ENCODE measurements around the gene COP1. TPM values are rescaled to one million over a fixed set of nuclear protein-coding genes. Genes with fewer than 3 reads are reported as not detected.

COP1 gene
- total RNA-seq, 1 donor, result 64.8 TPM

DNA sequence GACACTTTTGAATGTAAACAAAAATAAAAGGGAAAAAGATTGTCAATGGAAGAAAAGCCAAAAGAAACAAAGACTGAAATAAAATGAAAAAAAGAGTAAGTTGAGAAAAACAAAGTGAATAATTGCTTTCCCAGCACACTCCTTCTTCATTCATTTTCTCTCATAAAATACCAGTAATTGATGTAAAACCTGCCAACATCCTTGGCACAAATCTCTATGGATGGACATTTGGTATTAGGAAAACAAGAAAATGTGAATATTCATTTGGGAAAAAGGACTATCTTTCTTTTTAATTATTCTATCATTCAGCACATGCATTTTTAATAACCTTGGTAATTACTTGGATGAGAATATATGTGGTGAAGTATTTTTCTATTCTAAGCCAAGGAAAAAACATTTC is 259.3 kb downstream of the COP1 start:
- Histone ChIP-seq H3K79me2 (ENCODE audit: insufficient read depth, low read length) (no peaks in the 10 kb centered on the region), H4K20me1 (ENCODE audit: insufficient read depth, low read length) (no peaks in the 10 kb centered on the region), H3K4me3 (ENCODE audit: insufficient read depth, low read length) (no peak overlapping the region), H3K4me1 (ENCODE audit: insufficient read depth, low read length) (no peaks in the 10 kb centered on the region), H3K4me2 (ENCODE audit: insufficient read depth, low read length) (no peak overlapping the region), H3K36me3 (ENCODE audit: insufficient read depth, low read length) (peaks cover 4% of the 10 kb centered on the region), H3K27ac (ENCODE audit: low read depth, low read length) (no peak overlapping the region), H3K9me3 (ENCODE audit: low read depth, low read length) (no peaks in the 10 kb centered on the region), H2AFZ (ENCODE audit: low read length) (no peak overlapping the region), H3K27me3 (ENCODE audit: insufficient read depth, low read length) (no peaks in the 10 kb centered on the region)
- no peak for DNase-seq (ENCODE audit: insufficient read length, low spot score, missing footprints)
- TF ChIP-seq, protein P1, sequence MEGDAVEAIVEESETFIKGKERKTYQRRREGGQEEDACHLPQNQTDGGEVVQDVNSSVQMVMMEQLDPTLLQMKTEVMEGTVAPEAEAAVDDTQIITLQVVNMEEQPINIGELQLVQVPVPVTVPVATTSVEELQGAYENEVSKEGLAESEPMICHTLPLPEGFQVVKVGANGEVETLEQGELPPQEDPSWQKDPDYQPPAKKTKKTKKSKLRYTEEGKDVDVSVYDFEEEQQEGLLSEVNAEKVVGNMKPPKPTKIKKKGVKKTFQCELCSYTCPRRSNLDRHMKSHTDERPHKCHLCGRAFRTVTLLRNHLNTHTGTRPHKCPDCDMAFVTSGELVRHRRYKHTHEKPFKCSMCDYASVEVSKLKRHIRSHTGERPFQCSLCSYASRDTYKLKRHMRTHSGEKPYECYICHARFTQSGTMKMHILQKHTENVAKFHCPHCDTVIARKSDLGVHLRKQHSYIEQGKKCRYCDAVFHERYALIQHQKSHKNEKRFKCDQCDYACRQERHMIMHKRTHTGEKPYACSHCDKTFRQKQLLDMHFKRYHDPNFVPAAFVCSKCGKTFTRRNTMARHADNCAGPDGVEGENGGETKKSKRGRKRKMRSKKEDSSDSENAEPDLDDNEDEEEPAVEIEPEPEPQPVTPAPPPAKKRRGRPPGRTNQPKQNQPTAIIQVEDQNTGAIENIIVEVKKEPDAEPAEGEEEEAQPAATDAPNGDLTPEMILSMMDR (IDR thresholded peaks at IDR 0.05; ENCODE audit: extremely low read depth, low read depth, low read length), result no peak

DNA sequence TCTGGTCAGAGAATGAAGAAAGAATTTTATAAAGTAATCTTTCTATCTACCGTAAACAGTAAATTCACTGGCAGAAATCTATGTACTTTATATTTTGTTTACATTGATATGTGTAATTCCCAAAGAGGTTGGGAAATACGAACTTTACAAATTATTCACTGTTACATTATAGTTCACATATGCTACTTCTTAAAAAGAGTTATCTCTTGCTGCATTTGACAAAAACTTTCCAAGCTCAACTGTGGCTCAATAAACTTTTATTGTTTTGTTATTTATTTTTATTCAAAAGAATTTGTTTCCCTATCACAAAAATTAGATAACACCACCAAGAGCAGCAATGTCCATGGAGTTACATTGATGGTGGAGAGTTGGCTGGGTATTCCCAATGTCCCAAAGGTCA is 262.5 kb downstream of the COP1 start:
- Histone ChIP-seq H3K4me3 (ENCODE audit: insufficient read depth, low read length) (no peak overlapping the region), H3K4me2 (ENCODE audit: insufficient read depth, low read length) (no peak overlapping the region), H3K36me3 (ENCODE audit: insufficient read depth, low read length) (peaks cover 5% of the 10 kb centered on the region), H2AFZ (ENCODE audit: low read length) (no peak overlapping the region), H3K27me3 (ENCODE audit: insufficient read depth, low read length) (no peaks in the 10 kb centered on the region), H3K27ac (ENCODE audit: low read depth, low read length) (no peak overlapping the region), H3K9me3 (ENCODE audit: low read depth, low read length) (no peaks in the 10 kb centered on the region), H3K4me1 (ENCODE audit: insufficient read depth, low read length) (no peaks in the 10 kb centered on the region), H4K20me1 (ENCODE audit: insufficient read depth, low read length) (no peaks in the 10 kb centered on the region), H3K79me2 (ENCODE audit: insufficient read depth, low read length) (no peaks in the 10 kb centered on the region)
- TF ChIP-seq, protein P1 (IDR thresholded peaks at IDR 0.05; ENCODE audit: extremely low read depth, low read depth, low read length), result no peak
- no peak for DNase-seq (ENCODE audit: insufficient read length, low spot score, missing footprints)

DNA sequence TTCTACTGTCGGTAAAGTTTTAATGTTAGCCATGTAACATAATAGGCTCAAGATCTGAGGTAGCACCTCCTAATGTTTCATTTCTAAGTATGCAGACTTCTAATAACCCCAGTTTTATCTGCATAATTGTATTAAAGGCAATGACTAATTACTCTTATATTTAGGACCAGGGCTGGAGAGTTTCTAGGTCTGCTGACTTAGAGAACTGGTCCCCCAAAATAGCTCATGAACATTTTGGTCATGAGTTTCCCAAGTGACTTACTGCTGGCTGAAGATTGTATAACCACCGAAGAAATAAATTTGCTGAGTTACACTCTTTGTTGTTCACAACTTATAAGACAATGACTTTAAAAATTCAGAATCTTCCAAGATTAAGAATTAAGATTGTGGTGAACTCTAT is 265.9 kb downstream of the COP1 start:
- H4K20me1 ChIP-seq (ENCODE audit: insufficient read depth, low read length), result no peaks in the 10 kb centered on the region
- no peak overlapping the region for H3K4me2 ChIP-seq (ENCODE audit: insufficient read depth, low read length)
- no peak overlapping the region for H2AFZ ChIP-seq (ENCODE audit: low read length)
- no peaks in the 10 kb centered on the region for H3K9me3 ChIP-seq (ENCODE audit: low read depth, low read length)
- H3K4me1 ChIP-seq (ENCODE audit: insufficient read depth, low read length), result no peaks in the 10 kb centered on the region
- no peaks in the 10 kb centered on the region for H3K27me3 ChIP-seq (ENCODE audit: insufficient read depth, low read length)
- H3K4me3 ChIP-seq (ENCODE audit: insufficient read depth, low read length), result no peak overlapping the region
- TF ChIP-seq, protein P1 (IDR thresholded peaks at IDR 0.05; ENCODE audit: extremely low read depth, low read depth, low read length), result no peak
- peaks cover 3% of the 10 kb centered on the region for H3K36me3 ChIP-seq (ENCODE audit: insufficient read depth, low read length)
- no peaks in the 10 kb centered on the region for H3K79me2 ChIP-seq (ENCODE audit: insufficient read depth, low read length)
- no peak for DNase-seq (ENCODE audit: insufficient read length, low spot score, missing footprints)
- no peak overlapping the region for H3K27ac ChIP-seq (ENCODE audit: low read depth, low read length)

- Histone ChIP-seq H3K36me3 (ENCODE audit: insufficient read depth, low read length) (peaks cover 3% of the 10 kb centered on the region), H3K9me3 (ENCODE audit: low read depth, low read length) (no peaks in the 10 kb centered on the region), H3K79me2 (ENCODE audit: insufficient read depth, low read length) (no peaks in the 10 kb centered on the region), H3K4me2 (ENCODE audit: insufficient read depth, low read length) (no peak overlapping the region), H3K4me3 (ENCODE audit: insufficient read depth, low read length) (no peak overlapping the region), H3K4me1 (ENCODE audit: insufficient read depth, low read length) (no peaks in the 10 kb centered on the region), H3K27me3 (ENCODE audit: insufficient read depth, low read length) (no peaks in the 10 kb centered on the region), H2AFZ (ENCODE audit: low read length) (no peak overlapping the region), H3K27ac (ENCODE audit: low read depth, low read length) (no peak overlapping the region), H4K20me1 (ENCODE audit: insufficient read depth, low read length) (no peaks in the 10 kb centered on the region)
- DNase-seq (ENCODE audit: insufficient read length, low spot score, missing footprints), result no peak
- TF ChIP-seq, protein P1 (IDR thresholded peaks at IDR 0.05; ENCODE audit: extremely low read depth, low read depth, low read length), result no peak
Observed at GRCh38 chr1:175936736-175937135, 270.4 kb downstream of the COP1 start.

All from osteoblast (primary cell).